Liver (tissue), 9 donors: ENCODE data around the gene VPS25. TPM values are rescaled to one million over a fixed set of nuclear protein-coding genes. Genes with fewer than 3 reads are reported as not detected.

Experiments used
- DNase-seq: peaks from one replicate; pipeline ENCODE4 v3.0.0-alpha.2; 2017; ENCODE audit warnings: low spot score
- H3K27ac ChIP-seq, 2 donors: one replicate each; pipeline ENCODE4 v1.7.0; 2013; ENCODE audit warnings: inconsistent platforms in 2 of 2, low read length in 2 of 2, control low read depth in 1 of 2, low read depth in 1 of 2, mild to moderate bottlenecking in 1 of 2
- H3K27me3 ChIP-seq, 4 donors: one replicate each; pipeline versions ENCODE4 v1.6.1 to v1.7.0; 2013; ENCODE audit warnings: low read length in 3 of 4, inconsistent platforms in 1 of 4, mild to moderate bottlenecking in 1 of 4, moderate library complexity in 1 of 4; ENCODE audit not compliant: control insufficient read depth in 4 of 4, insufficient read depth in 4 of 4
- H3K36me3 ChIP-seq, 4 donors: one replicate each; pipeline versions ENCODE4 v1.6.1 to v1.7.0; 2013; ENCODE audit warnings: low read length in 3 of 4, mild to moderate bottlenecking in 3 of 4, low read depth in 1 of 4, moderate library complexity in 1 of 4; ENCODE audit not compliant: control insufficient read depth in 4 of 4, insufficient read depth in 3 of 4
- H3K4me1 ChIP-seq, 4 donors: one replicate each; pipeline versions ENCODE4 v1.6.1 to v1.7.0; 2013; ENCODE audit warnings: low read length in 3 of 4, mild to moderate bottlenecking in 3 of 4, moderate library complexity in 1 of 4; ENCODE audit not compliant: control insufficient read depth in 4 of 4, insufficient read depth in 4 of 4
- H3K4me3 ChIP-seq, 3 donors: one replicate each; pipeline versions ENCODE4 v1.6.1 to v1.7.0; 2013; ENCODE audit warnings: low read length in 3 of 3, control low read depth in 1 of 3, low read depth in 1 of 3, mild to moderate bottlenecking in 1 of 3
- H3K9ac ChIP-seq, 2 donors: one replicate each; pipeline ENCODE4 v1.7.0; 2013; ENCODE audit warnings: low read length in 2 of 2, mild to moderate bottlenecking in 2 of 2, moderate library complexity in 2 of 2, control low read depth in 1 of 2, low read depth in 1 of 2
- H3K9me3 ChIP-seq, 4 donors: one replicate each; pipeline versions ENCODE4 v1.6.1 to v1.7.0; 2013; ENCODE audit warnings: low read length in 3 of 4; ENCODE audit not compliant: control insufficient read depth in 4 of 4
- ATF3 ChIP-seq: IDR thresholded peaks from 2 replicates; pipeline ENCODE4 v1.6.1; 2016; ENCODE audit warnings: antibody characterized with exemption
- CTCF ChIP-seq: fragments of 150-350 bp; IDR thresholded peaks from 2 replicates; pipeline ENCODE4 v1.5.1; 2017; ENCODE audit warnings: improper control_type of control experiment, low read depth, low read length; ENCODE audit not compliant: missing input control
- EGR1 ChIP-seq, 2 donors: IDR thresholded peaks; 2 replicates each; pipeline ENCODE4 v1.6.1; 2016 to 2018; ENCODE audit warnings: antibody characterized with exemption in 2 of 2, low read depth in 2 of 2
- FOXA1 ChIP-seq: IDR thresholded peaks from 2 replicates; pipeline ENCODE4 v1.6.1; 2016; ENCODE audit warnings: antibody characterized with exemption
- FOXA2 ChIP-seq: IDR thresholded peaks from 2 replicates; pipeline ENCODE4 v1.6.1; 2016; ENCODE audit warnings: antibody characterized with exemption
- GABPA ChIP-seq, 2 donors: IDR thresholded peaks in 1 of 2; conservative IDR thresholded peaks in 1 of 2; 2 replicates each; pipeline ENCODE4 v1.6.1; 2016; ENCODE audit warnings: antibody characterized with exemption in 2 of 2, mild to moderate bottlenecking in 1 of 2, moderate library complexity in 1 of 2
- HNF4A ChIP-seq, 2 donors: conservative IDR thresholded peaks; 2 replicates each; pipeline ENCODE4 v1.6.1; 2016; ENCODE audit warnings: antibody characterized with exemption in 2 of 2, mild to moderate bottlenecking in 2 of 2
- HNF4G ChIP-seq: IDR thresholded peaks from 2 replicates; pipeline ENCODE4 v1.6.1; 2016; ENCODE audit warnings: antibody characterized with exemption
- JUND ChIP-seq, 2 donors: IDR thresholded peaks; 2 replicates each; pipeline ENCODE4 v1.6.1; 2016; ENCODE audit warnings: antibody characterized with exemption in 2 of 2
- MAX ChIP-seq: IDR thresholded peaks from 2 replicates; pipeline ENCODE4 v1.6.1; 2016; ENCODE audit warnings: antibody characterized with exemption
- NR2F2 ChIP-seq: IDR thresholded peaks from 2 replicates; pipeline ENCODE4 v1.6.1; 2016; ENCODE audit warnings: antibody characterized with exemption
- RAD21 ChIP-seq, 2 donors: IDR thresholded peaks; 2 replicates each; pipeline ENCODE4 v1.6.1; 2016; ENCODE audit warnings: antibody characterized with exemption in 2 of 2, mild to moderate bottlenecking in 2 of 2
- REST ChIP-seq: IDR thresholded peaks from 2 replicates; pipeline ENCODE4 v1.6.1; 2016; ENCODE audit warnings: antibody characterized with exemption, mild to moderate bottlenecking
- RXRA ChIP-seq, 2 donors: IDR thresholded peaks; 2 replicates each; pipeline ENCODE4 v1.6.1; 2017 to 2018; ENCODE audit warnings: antibody characterized with exemption in 2 of 2, mild to moderate bottlenecking in 1 of 2
- SP1 ChIP-seq: IDR thresholded peaks from 2 replicates; pipeline ENCODE4 v1.6.1; 2018; ENCODE audit warnings: antibody characterized with exemption, mild to moderate bottlenecking
- TAF1 ChIP-seq: conservative IDR thresholded peaks from 2 replicates; pipeline ENCODE4 v1.6.1; 2016; ENCODE audit warnings: antibody characterized with exemption, mild to moderate bottlenecking
- YY1 ChIP-seq: IDR thresholded peaks from 2 replicates; pipeline ENCODE4 v1.6.1; 2016; ENCODE audit warnings: antibody characterized with exemption, mild to moderate bottlenecking
- ZBTB33 ChIP-seq: IDR thresholded peaks from 2 replicates; pipeline ENCODE4 v1.6.1; 2016; ENCODE audit warnings: antibody characterized with exemption
- WGBS: extraction: QIAGEN DNeasy Blood & Tissue Kit; methylation state at CpG from one replicate; pipeline ENCODE4 v1.1.7; 2013; 5-methylcytosine and 5-hydroxymethylcytosine counted together
- polyA plus RNA-seq, 2 donors: library from polyadenylated mRNA; stranded (reverse) in 1 of 2; unstranded in 1 of 2; fragments of 200-250 nt in 1 of 2; fragments of >200 nt in 1 of 2; fragmentation: Nextera tagmentation in 1 of 2; extraction: Ambion mirVana in 1 of 2; gene quantifications; one replicate each; pipeline versions ENCODE4 v1.2.1 to v1.2.3, GENCODE V29; 2013 to 2015
- total RNA-seq, 2 donors: library from RNA; depleted of rRNA; stranded (reverse); fragments of >200 nt; gene quantifications; one replicate each; pipeline ENCODE4 v1.2.3, GENCODE V29; 2014
- donor health status: healthy.
- donor health status: healthy.
- donor health status: healthy.
- donor health status: healthy.
- donor health status: healthy.

The VPS25 gene
- total and polyA plus RNA-seq, 4 donors, result 40.9 to 65.7 (median 51.0) TPM

- Histone ChIP-seq H3K36me3 (peaks cover 0 to 2% (median under 1%) of the 10 kb centered on the region in 4 donors), H3K4me3 (peak overlapping the region; percentile 50 to 99 (median 99)), H3K4me1 (peaks cover 7 to 25% (median 18%) of the 10 kb centered on the region in 4 donors), H3K9ac (peak overlapping the region; percentile 82 to 96), H3K27ac (peak overlapping the region; percentile 25 to 38), H3K27me3 (no peaks in the 10 kb centered on the region), H3K9me3 (no peaks in the 10 kb centered on the region)
- WGBS, result 11% methylated on average over 10 of the region's 10 CpGs
- no peak for DNase-seq
- TF ChIP-seq ZBTB33, result no peak
- no peak for TF ChIP-seq ATF3
- TF ChIP-seq TAF1, result no peak
- TF ChIP-seq EGR1 (IDR thresholded peaks at IDR 0.05; ENCODE audit: low read depth in 2 of 2), result no peak
- no peak for TF ChIP-seq FOXA1
- no peak for TF ChIP-seq HNF4G
- TF ChIP-seq HNF4A (conservative IDR thresholded peaks at IDR 0.05), result no peak
- no peak for TF ChIP-seq SP1
- TF ChIP-seq JUND (IDR thresholded peaks at IDR 0.05), result no peak
- TF ChIP-seq NR2F2, result no peak
Measured at GRCh38 chr17:42798011-42798382, 24.7 kb downstream of the VPS25 start.

- WGBS, result 26% methylated on average over 66 of the region's 66 CpGs
- Histone ChIP-seq H3K4me3 (peak within 1 kb of the TSS; percentile 50 to 99 (median 99)), H3K27ac (peak within 1 kb of the TSS; percentile 25 to 38)
Measured at GRCh38 chr17:42798383-42799380, 25.4 kb downstream of the VPS25 start, which contains the start of the genes CNTD1 and COA3. TSS of gene CNTD1 (plus strand) at chr17:42798861. CDS start at chr17:42799068, 207 bp downstream. TSS of gene COA3 (minus strand) at chr17:42798704. CDS start at chr17:42798681, 23 bp downstream.

More at GRCh38 chr17:42798383-42799380, 25.4 kb downstream of the VPS25 start, which contains the start of the genes CNTD1 and COA3:
- Histone ChIP-seq H3K9ac (peak within 1 kb of the TSS; percentile 82 to 96), H3K9me3 (no peaks in the 10 kb centered on the region), H3K27me3 (no peaks in the 10 kb centered on the region), H3K4me1 (peaks cover 7 to 25% (median 18%) of the 10 kb centered on the region in 4 donors), H3K36me3 (peaks cover 0 to 2% (median under 1%) of the 10 kb centered on the region in 4 donors)
- TF ChIP-seq GABPA (IDR thresholded peaks at IDR 0.05 in 1 of 2, conservative IDR thresholded peaks at IDR 0.05 in 1 of 2), result peak in 1 of 2 donors; percentile 73
- peak; percentile 42 for TF ChIP-seq SP1
- TF ChIP-seq EGR1 (IDR thresholded peaks at IDR 0.05; ENCODE audit: low read depth in 2 of 2), result no peak
- TF ChIP-seq TAF1, result no peak
- TF ChIP-seq ATF3, result no peak
- TF ChIP-seq RXRA (IDR thresholded peaks at IDR 0.05), result peak in 1 of 2 donors; percentile 26
- TF ChIP-seq HNF4G, result no peak
- TF ChIP-seq FOXA2, result no peak
- peak; percentile 22 to 25 for TF ChIP-seq HNF4A (conservative IDR thresholded peaks at IDR 0.05)
- no peak for TF ChIP-seq JUND (IDR thresholded peaks at IDR 0.05)
- peak; percentile 37 for TF ChIP-seq FOXA1
- TF ChIP-seq YY1, result peak; percentile 99
- TF ChIP-seq NR2F2, result no peak
- TF ChIP-seq CTCF, result no peak
- peak; percentile 7 to 52 for TF ChIP-seq RAD21 (IDR thresholded peaks at IDR 0.05)
- peak; percentile 73 for TF ChIP-seq REST
- peak; percentile 71 for TF ChIP-seq ZBTB33
- TF ChIP-seq MAX, result peak; percentile 55
- peak; percentile 87 for DNase-seq
